HG02798 (cell line): ENCODE results near the gene PIGB.
"Not testable (repeated sequence)": the region's sequence is repeated elsewhere in the genome, so short reads cannot be mapped to it uniquely, and the experiment has no call there.

ENCODE experiments used
- ATAC-seq: cut with Tn5 transposase; IDR thresholded peaks from one replicate; pipeline ENCODE4 v1.9.1; 2021; ENCODE audit warnings: mild to moderate bottlenecking; ENCODE audit not compliant: unreplicated experiment, poor library complexity

Gene PIGB

GRCh38 chr15:55366981-55367380, 48.0 kb downstream of the PIGB start:
- ATAC-seq: no peak

GRCh38 chr15:55372701-55373440, 53.8 kb downstream of the PIGB start:
- ATAC-seq: no peak

GRCh38 chr15:55379095-55379494, 60.1 kb downstream of the PIGB start:
- no peak for ATAC-seq

- ATAC-seq: no peak
Measured at GRCh38 chr15:55381595-55381994, 62.6 kb downstream of the PIGB start.

GRCh38 chr15:55383687-55384086, 64.7 kb downstream of the PIGB start:
- ATAC-seq: no peak

- no peak for ATAC-seq
Measured at GRCh38 chr15:55387027-55387426, 68.0 kb downstream of the PIGB start.

- no peak for ATAC-seq
Measured at GRCh38 chr15:55389264-55389607, 70.2 kb downstream of the PIGB start.

GRCh38 chr15:55394694-55395093, 75.7 kb downstream of the PIGB start:
- ATAC-seq: no peak

- no peak for ATAC-seq
Measured at GRCh38 chr15:55398243-55398642, 79.2 kb downstream of the PIGB start.

GRCh38 chr15:55400050-55400449, 81.0 kb downstream of the PIGB start:
- not testable (repeated sequence) for ATAC-seq

- ATAC-seq: no peak
Measured at GRCh38 chr15:55401786-55402246, 82.8 kb downstream of the PIGB start.

- ATAC-seq: peak; percentile 54
Measured at GRCh38 chr15:55402707-55403106, 83.7 kb downstream of the PIGB start.

- no peak for ATAC-seq
Measured at GRCh38 chr15:55403531-55403930, 84.5 kb downstream of the PIGB start.
